ENCODE measurements around the gene CECR2.
A peak's percentile ranks its signal among the peaks of the same experiment; 100 is the strongest.

Gene CECR2

DNA sequence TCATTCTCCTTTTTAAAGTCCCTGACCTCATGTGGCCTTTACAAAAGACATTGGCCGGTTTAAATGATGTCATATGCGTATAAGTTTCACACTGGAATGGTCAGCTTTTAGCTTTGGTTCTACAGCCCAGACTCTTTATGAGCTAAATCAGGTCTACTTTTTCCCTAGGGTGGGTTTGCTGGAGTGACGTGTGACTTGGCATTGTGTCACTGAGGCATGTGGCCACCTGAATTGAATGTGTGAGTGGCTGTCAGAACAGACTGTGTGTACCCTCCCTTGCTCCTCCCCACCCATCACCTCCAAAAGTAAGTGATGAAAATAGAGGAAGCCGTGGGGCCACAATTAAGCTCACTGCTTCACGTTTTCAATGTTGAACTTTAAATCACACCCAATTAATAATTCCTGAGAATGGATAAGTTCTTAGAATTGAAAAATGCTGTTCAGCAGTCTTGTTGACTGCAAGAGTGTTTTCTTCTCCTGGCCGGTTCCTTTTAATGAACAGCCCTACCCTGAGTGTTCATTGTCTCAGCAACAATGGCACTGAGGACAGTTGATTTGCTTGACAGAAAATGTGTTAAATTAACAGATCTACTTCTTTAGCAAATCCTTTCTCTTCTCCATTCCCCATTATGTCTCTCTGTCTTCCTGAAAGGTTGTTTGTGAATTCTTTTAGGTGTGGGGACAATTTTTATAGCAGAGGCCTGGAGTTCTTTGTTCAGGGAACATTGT, 11.3 kb downstream of the CECR2 start:
- no peak overlapping the region for H2BK5ac ChIP-seq (ENCODE audit: low read depth, low read length, poor library complexity)
- H3K4me3 ChIP-seq (ENCODE audit: low read depth, low read length) = no peak overlapping the region
- no peaks in the 10 kb centered on the region for H3K79me1 ChIP-seq (ENCODE audit: low read length)

DNA sequence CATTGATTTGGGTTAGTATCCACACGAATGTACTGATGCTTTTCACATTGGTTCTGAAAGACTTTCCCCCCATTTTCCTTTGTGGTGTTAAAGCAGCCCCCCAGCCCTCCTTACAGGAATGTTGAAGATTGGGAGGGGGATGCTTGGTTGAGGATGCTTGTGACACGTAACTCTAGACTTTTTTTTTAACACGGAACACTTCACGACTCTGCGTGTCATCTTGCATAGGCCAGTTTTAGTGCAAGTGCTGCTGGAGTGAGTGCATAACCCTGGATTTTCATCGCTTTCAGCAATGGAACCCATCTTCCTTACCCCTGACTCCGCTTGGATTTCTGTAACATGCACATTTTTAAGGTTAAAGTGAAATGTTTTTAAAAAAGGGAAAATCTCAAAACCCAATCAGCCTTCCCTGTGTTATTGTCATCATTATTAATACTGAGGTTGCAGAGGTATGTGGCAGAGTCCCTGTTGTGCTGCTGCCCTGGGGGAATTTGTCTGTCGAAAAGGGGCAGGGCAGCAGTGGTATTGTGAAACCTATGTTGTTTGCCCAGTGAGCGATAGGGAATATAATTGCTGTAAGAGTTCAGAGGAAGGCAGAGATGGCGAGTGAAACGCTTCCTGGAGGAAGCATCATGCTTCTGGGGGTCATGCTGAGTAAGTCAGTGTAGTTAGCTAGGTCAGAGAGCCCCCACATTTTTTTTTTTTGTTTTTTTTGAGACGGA, 12.1 kb downstream of the CECR2 start:
- no peaks in the 10 kb centered on the region for H3K79me1 ChIP-seq (ENCODE audit: low read length)
- H3K4me2 ChIP-seq (ENCODE audit: low read length) = no peak overlapping the region
- peaks cover 5 to 12% of the 10 kb centered on the region in 2 experiments for H3K4me1 ChIP-seq (ENCODE audit: control insufficient read depth in 1 of 2, insufficient read depth in 2 of 2, low read length in 2 of 2)
- no peak overlapping the region for H3K4me3 ChIP-seq (ENCODE audit: low read depth, low read length)
- H3K79me2 ChIP-seq (ENCODE audit: control insufficient read depth, insufficient read depth, low read length, poor library complexity) = peaks cover 3% of the 10 kb centered on the region
- H3K23ac ChIP-seq (ENCODE audit: low read length) = no peak overlapping the region
- H2BK5ac ChIP-seq (ENCODE audit: low read depth, low read length, poor library complexity) = no peak overlapping the region
- H3K36me3 ChIP-seq (ENCODE audit: control insufficient read depth in 1 of 2, insufficient read depth in 2 of 2, low read length in 2 of 2) = no peaks in the 10 kb centered on the region
- no peak overlapping the region for H3K14ac ChIP-seq (ENCODE audit: low read length)
- H4K8ac ChIP-seq (ENCODE audit: low read depth, low read length) = no peak overlapping the region
- no peak overlapping the region for H2BK120ac ChIP-seq (ENCODE audit: insufficient read depth, low read length, poor library complexity)
- H3K27me3 ChIP-seq (ENCODE audit: insufficient read depth, low read length) = no peaks in the 10 kb centered on the region
- no peak overlapping the region for H3K9ac ChIP-seq (ENCODE audit: low read length)
- peak in 1 of 2 donors; percentile 41 for DNase-seq
- no peak overlapping the region for H4K12ac ChIP-seq (ENCODE audit: low read depth, low read length)
- WGBS (ENCODE audit: extremely low coverage, insufficient coverage, insufficient read length) = no CpG with 5 or more reads among the region's 12 CpGs
- H2AK5ac ChIP-seq (ENCODE audit: low read length) = no peak overlapping the region
- H2AFZ ChIP-seq (ENCODE audit: insufficient read depth, low read length, poor library complexity) = no peak overlapping the region
- H2BK12ac ChIP-seq (ENCODE audit: low read length) = no peak overlapping the region
- H3K18ac ChIP-seq (ENCODE audit: low read length) = no peak overlapping the region
- H3K9me3 ChIP-seq (ENCODE audit: insufficient read depth, low read depth, low read length) = no peaks in the 10 kb centered on the region
- no peak overlapping the region for H3K4ac ChIP-seq (ENCODE audit: low read depth, low read length)
- H4K91ac ChIP-seq (ENCODE audit: low read depth, low read length) = no peak overlapping the region
- H3K27ac ChIP-seq (ENCODE audit: low read depth, low read length) = no peak overlapping the region

More for the DNA sequence above, 11.3 kb downstream of the CECR2 start:
- no peak overlapping the region for H3K23ac ChIP-seq (ENCODE audit: low read length)
- H2BK12ac ChIP-seq (ENCODE audit: low read length) = no peak overlapping the region
- H3K14ac ChIP-seq (ENCODE audit: low read length) = no peak overlapping the region
- no peak overlapping the region for H3K4me2 ChIP-seq (ENCODE audit: low read length)
- H3K9me3 ChIP-seq (ENCODE audit: insufficient read depth, low read depth, low read length) = no peaks in the 10 kb centered on the region
- H2BK120ac ChIP-seq (ENCODE audit: insufficient read depth, low read length, poor library complexity) = no peak overlapping the region
- no peak overlapping the region for H4K91ac ChIP-seq (ENCODE audit: low read depth, low read length)
- no peak overlapping the region for H3K27ac ChIP-seq (ENCODE audit: low read depth, low read length)
- H3K36me3 ChIP-seq (ENCODE audit: control insufficient read depth in 1 of 2, insufficient read depth in 2 of 2, low read length in 2 of 2) = no peaks in the 10 kb centered on the region
- no peak overlapping the region for H3K4ac ChIP-seq (ENCODE audit: low read depth, low read length)
- H3K18ac ChIP-seq (ENCODE audit: low read length) = no peak overlapping the region
- no peak for DNase-seq
- WGBS (ENCODE audit: extremely low coverage, insufficient coverage, insufficient read length) = no CpG with 5 or more reads among the region's 6 CpGs
- no peaks in the 10 kb centered on the region for H3K27me3 ChIP-seq (ENCODE audit: insufficient read depth, low read length)
- peaks cover 5 to 12% of the 10 kb centered on the region in 2 experiments for H3K4me1 ChIP-seq (ENCODE audit: control insufficient read depth in 1 of 2, insufficient read depth in 2 of 2, low read length in 2 of 2)
- no peak overlapping the region for H4K12ac ChIP-seq (ENCODE audit: low read depth, low read length)
- H2AFZ ChIP-seq (ENCODE audit: insufficient read depth, low read length, poor library complexity) = no peak overlapping the region
- no peak overlapping the region for H2AK5ac ChIP-seq (ENCODE audit: low read length)
- H3K79me2 ChIP-seq (ENCODE audit: control insufficient read depth, insufficient read depth, low read length, poor library complexity) = peaks cover 3% of the 10 kb centered on the region
- no peak overlapping the region for H3K9ac ChIP-seq (ENCODE audit: low read length)
- no peak overlapping the region for H4K8ac ChIP-seq (ENCODE audit: low read depth, low read length)

DNA sequence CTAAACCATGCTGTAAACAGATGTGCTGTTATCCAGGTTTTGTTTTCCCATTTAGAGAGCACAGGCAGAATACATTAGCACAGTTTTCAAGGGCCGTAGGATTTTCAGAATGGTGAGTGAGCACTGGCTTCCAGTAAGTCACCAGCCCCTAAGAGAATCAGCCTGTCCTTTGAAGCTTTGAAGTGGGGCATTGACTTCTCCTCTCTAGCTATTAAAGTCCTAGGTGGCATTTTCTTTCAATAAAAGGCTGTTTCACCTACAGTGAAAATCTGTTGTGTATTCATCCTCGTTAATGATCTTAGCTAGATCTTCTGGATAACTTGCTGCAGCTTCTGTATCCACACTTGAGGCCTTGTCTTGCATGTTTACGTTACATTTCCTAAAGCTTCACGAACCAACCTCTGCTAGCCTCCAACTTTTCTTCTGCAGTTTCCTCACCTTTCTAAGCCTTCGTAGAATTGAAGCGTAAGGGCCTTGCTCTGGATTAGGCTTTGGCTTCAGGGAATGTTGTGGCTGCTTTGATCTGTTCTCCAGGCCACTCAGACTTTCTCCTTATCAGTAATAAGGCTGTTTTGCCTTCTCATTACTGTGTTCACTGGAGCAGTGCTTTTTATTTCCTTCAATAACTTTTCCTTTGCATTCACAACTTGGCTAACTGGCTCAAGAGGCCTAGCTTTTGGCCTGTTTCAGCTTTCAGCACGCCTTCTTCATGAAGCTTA, 15.5 kb downstream of the CECR2 start:
- no peak overlapping the region for H3K4ac ChIP-seq (ENCODE audit: low read depth, low read length)
- no peaks in the 10 kb centered on the region for H3K36me3 ChIP-seq (ENCODE audit: control insufficient read depth in 1 of 2, insufficient read depth in 2 of 2, low read length in 2 of 2)
- no peak overlapping the region for H2BK12ac ChIP-seq (ENCODE audit: low read length)
- H3K79me1 ChIP-seq (ENCODE audit: low read length) = no peaks in the 10 kb centered on the region
- H3K4me1 ChIP-seq (ENCODE audit: control insufficient read depth in 1 of 2, insufficient read depth in 2 of 2, low read length in 2 of 2) = peaks cover 0 to 7% of the 10 kb centered on the region in 2 experiments
- H3K23ac ChIP-seq (ENCODE audit: low read length) = no peak overlapping the region
- H3K9ac ChIP-seq (ENCODE audit: low read length) = no peak overlapping the region
- H3K79me2 ChIP-seq (ENCODE audit: control insufficient read depth, insufficient read depth, low read length, poor library complexity) = peaks cover 3% of the 10 kb centered on the region
- H2BK120ac ChIP-seq (ENCODE audit: insufficient read depth, low read length, poor library complexity) = no peak overlapping the region
- H3K14ac ChIP-seq (ENCODE audit: low read length) = no peak overlapping the region
- no CpG with 5 or more reads among the region's 7 CpGs for whole genome bisulfite sequencing (ENCODE audit: extremely low coverage, insufficient coverage, insufficient read length)
- H3K9me3 ChIP-seq (ENCODE audit: insufficient read depth, low read depth, low read length) = no peaks in the 10 kb centered on the region
- DNase-seq = no peak
- no peak overlapping the region for H3K18ac ChIP-seq (ENCODE audit: low read length)
- H3K4me3 ChIP-seq (ENCODE audit: low read depth, low read length) = no peak overlapping the region
- no peak overlapping the region for H4K91ac ChIP-seq (ENCODE audit: low read depth, low read length)
- no peak overlapping the region for H3K27ac ChIP-seq (ENCODE audit: low read depth, low read length)
- no peak overlapping the region for H2BK5ac ChIP-seq (ENCODE audit: low read depth, low read length, poor library complexity)
- H3K4me2 ChIP-seq (ENCODE audit: low read length) = no peak overlapping the region
- no peak overlapping the region for H4K12ac ChIP-seq (ENCODE audit: low read depth, low read length)
- no peak overlapping the region for H4K8ac ChIP-seq (ENCODE audit: low read depth, low read length)
- H2AFZ ChIP-seq (ENCODE audit: insufficient read depth, low read length, poor library complexity) = no peak overlapping the region
- no peaks in the 10 kb centered on the region for H3K27me3 ChIP-seq (ENCODE audit: insufficient read depth, low read length)
- H2AK5ac ChIP-seq (ENCODE audit: low read length) = no peak overlapping the region

DNA sequence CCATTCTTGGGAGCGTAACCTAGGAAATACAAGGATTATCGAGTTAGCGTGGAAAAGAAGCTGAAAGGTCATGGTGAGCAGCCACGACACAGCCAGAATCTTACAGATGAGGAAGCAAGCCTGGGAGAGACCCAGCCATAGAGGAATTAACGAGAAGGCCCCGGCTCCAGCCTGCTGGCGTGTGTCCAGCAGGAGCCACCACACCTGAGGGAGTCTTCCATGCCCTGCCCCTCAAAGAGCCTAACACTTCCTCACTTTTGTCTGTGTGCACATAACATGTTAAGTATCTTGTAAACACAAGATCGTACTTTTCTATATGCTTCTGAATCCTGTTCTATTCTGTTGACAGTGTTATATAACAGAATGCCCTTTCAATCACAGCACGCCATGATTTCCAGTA, 18.1 kb downstream of the CECR2 start:
- Histone ChIP-seq H3K9me3 (ENCODE audit: insufficient read depth, low read depth, low read length) (peaks cover 2% of the 10 kb centered on the region), H3K79me1 (ENCODE audit: low read length) (no peaks in the 10 kb centered on the region), H3K23ac (ENCODE audit: low read length) (no peak overlapping the region), H4K8ac (ENCODE audit: low read depth, low read length) (no peak overlapping the region), H4K91ac (ENCODE audit: low read depth, low read length) (no peak overlapping the region), H3K14ac (ENCODE audit: low read length) (no peak overlapping the region), H3K4me2 (ENCODE audit: low read length) (no peak overlapping the region), H4K12ac (ENCODE audit: low read depth, low read length) (no peak overlapping the region), H3K4ac (ENCODE audit: low read depth, low read length) (no peak overlapping the region), H3K18ac (ENCODE audit: low read length) (no peak overlapping the region), H3K79me2 (ENCODE audit: control insufficient read depth, insufficient read depth, low read length, poor library complexity) (peaks cover 2% of the 10 kb centered on the region), H2AK5ac (ENCODE audit: low read length) (no peak overlapping the region), H2AFZ (ENCODE audit: insufficient read depth, low read length, poor library complexity) (no peak overlapping the region), H3K27ac (ENCODE audit: low read depth, low read length) (no peak overlapping the region), H3K36me3 (ENCODE audit: control insufficient read depth in 1 of 2, insufficient read depth in 2 of 2, low read length in 2 of 2) (no peaks in the 10 kb centered on the region), H3K27me3 (ENCODE audit: insufficient read depth, low read length) (no peaks in the 10 kb centered on the region), H2BK120ac (ENCODE audit: insufficient read depth, low read length, poor library complexity) (no peak overlapping the region), H2BK12ac (ENCODE audit: low read length) (no peak overlapping the region), H3K4me3 (ENCODE audit: low read depth, low read length) (no peak overlapping the region), H3K4me1 (ENCODE audit: control insufficient read depth in 1 of 2, insufficient read depth in 2 of 2, low read length in 2 of 2) (no peaks in the 10 kb centered on the region), H3K9ac (ENCODE audit: low read length) (no peak overlapping the region), H2BK5ac (ENCODE audit: low read depth, low read length, poor library complexity) (no peak overlapping the region)
- no CpG with 5 or more reads among the region's 9 CpGs for WGBS (ENCODE audit: extremely low coverage, insufficient coverage, insufficient read length)
- no peak for DNase-seq
